ENCODE measurements around the gene IQSEC1. TPM values are rescaled to one million over a fixed set of nuclear protein-coding genes. Genes with fewer than 3 reads are reported as not detected.

The IQSEC1 gene
- polyA plus RNA-seq, 2 of the 4 experiments (the other 2 are of a cell fraction): 3.7 to 10.7 TPM

DNA sequence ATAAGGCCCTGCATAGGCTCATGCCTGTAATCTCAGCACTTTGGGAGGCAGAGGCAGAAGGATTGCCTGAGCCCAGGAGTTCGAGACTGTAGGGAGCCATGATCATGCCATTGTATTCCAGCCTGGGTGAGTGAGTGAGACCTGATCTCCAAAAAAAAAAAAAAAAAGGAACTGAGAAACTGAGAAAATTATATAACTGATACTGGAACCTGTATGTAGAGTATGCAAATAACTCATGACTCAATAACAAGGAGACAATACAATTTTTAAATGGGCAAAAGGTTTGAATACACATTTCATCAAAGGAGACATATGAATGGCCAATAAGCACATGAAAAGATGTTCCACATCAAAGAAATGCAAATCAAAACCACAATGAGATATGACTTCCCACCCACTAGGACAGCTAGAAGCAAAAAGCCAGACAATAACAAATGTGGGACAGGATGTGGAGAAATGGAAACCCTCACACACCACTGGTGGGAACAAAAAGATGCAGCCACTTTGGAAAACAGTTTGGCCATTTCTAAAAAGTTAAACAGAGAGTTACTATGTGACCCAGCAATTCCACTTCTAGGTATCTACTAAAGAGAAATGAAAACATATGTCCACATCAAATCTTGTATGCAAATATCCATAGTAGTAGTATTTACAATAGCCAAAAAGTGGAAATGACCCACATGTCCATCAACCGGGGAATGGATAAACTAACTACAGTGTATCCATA lies 70.7 kb downstream of the IQSEC1 start:
- CTCF ChIA-PET: interaction anchor here (1.0 kb wide), 1 partner anchor 7 kb away, joined by 3 read pairs; no protein-coding TSS in a partner anchor
- no peaks in the 10 kb centered on the region for H3K4me1 ChIP-seq
- no peak overlapping the region for H3K4me2 ChIP-seq
- FAIRE-seq: no peak
- WGBS (ENCODE audit: missing lambda C conversion rate): 71% methylated on average over 2 of the region's 2 CpGs
- H3K9me3 ChIP-seq: no peaks in the 10 kb centered on the region
- no peak for DNase-seq (ENCODE audit: low read depth in 1 of 2, low spot score in 1 of 2)
- ATAC-seq: no peak
- POLR2A ChIA-PET: no interaction called here
- no peak overlapping the region for H3K4me3 ChIP-seq
- no peak overlapping the region for H3K27ac ChIP-seq
- TF ChIP-seq HDAC2 (IDR thresholded peaks at IDR 0.05) (no peak), ATOH8 (CRISPR knock-in tag; IDR thresholded peaks at IDR 0.05; ENCODE audit: low read depth) (no peak), RCOR1 (IDR thresholded peaks at IDR 0.05; ENCODE audit: low read depth, low read length) (no peak), KDM5A (IDR thresholded peaks at IDR 0.05) (no peak)

GRCh38 chr3:12999147-13000140 lies 73.8 kb downstream of the IQSEC1 start:
- H3K4me3 ChIP-seq: no peak overlapping the region
- WGBS (ENCODE audit: missing lambda C conversion rate): 69% methylated on average over 14 of the region's 14 CpGs
- 0 out of 3 replicates have a peak, but pooled peaks cover 3% of the 10 kb centered on the region for H3K4me1 ChIP-seq
- ATAC-seq: no peak
- H3K27ac ChIP-seq: no peak overlapping the region
- H3K9me3 ChIP-seq: no peaks in the 10 kb centered on the region
- H3K4me2 ChIP-seq: no peak overlapping the region
- no peak for TF ChIP-seq NFE2L2 (conservative IDR thresholded peaks at IDR 0.05; ENCODE audit: low read length)
- TF ChIP-seq RCOR1 (IDR thresholded peaks at IDR 0.05; ENCODE audit: low read depth, low read length): no peak
- TF ChIP-seq BHLHE40 (IDR thresholded peaks at IDR 0.05; ENCODE audit: low read depth, low read length): no peak
- TF ChIP-seq, protein P1, sequence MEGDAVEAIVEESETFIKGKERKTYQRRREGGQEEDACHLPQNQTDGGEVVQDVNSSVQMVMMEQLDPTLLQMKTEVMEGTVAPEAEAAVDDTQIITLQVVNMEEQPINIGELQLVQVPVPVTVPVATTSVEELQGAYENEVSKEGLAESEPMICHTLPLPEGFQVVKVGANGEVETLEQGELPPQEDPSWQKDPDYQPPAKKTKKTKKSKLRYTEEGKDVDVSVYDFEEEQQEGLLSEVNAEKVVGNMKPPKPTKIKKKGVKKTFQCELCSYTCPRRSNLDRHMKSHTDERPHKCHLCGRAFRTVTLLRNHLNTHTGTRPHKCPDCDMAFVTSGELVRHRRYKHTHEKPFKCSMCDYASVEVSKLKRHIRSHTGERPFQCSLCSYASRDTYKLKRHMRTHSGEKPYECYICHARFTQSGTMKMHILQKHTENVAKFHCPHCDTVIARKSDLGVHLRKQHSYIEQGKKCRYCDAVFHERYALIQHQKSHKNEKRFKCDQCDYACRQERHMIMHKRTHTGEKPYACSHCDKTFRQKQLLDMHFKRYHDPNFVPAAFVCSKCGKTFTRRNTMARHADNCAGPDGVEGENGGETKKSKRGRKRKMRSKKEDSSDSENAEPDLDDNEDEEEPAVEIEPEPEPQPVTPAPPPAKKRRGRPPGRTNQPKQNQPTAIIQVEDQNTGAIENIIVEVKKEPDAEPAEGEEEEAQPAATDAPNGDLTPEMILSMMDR (IDR thresholded peaks at IDR 0.05): no peak
- no peak for TF ChIP-seq POLR2AphosphoS2 (conservative IDR thresholded peaks at IDR 0.05; ENCODE audit: low read length)
- TF ChIP-seq SREBF2 (IDR thresholded peaks at IDR 0.05): no peak
- no peak for TF ChIP-seq EHF (CRISPR knock-in tag; IDR thresholded peaks at IDR 0.05)
- no peak for TF ChIP-seq ELK1 (IDR thresholded peaks at IDR 0.05; ENCODE audit: low read depth, low read length)
- TF ChIP-seq HOXB13 (CRISPR knock-in tag; IDR thresholded peaks at IDR 0.05; ENCODE audit: low read depth): no peak
- no peak for TF ChIP-seq ESRRA (IDR thresholded peaks at IDR 0.05; ENCODE audit: borderline replicate concordance, low read length)
- DNase-seq (ENCODE audit: low read depth in 1 of 2, low spot score in 1 of 2): no peak
- no peak for FAIRE-seq
- ChIA-PET CTCF (interaction anchor here (0.9 to 1.6 kb wide), 2 partner anchors 14 to 15 kb away, joined by 3 to 6 read pairs; no protein-coding TSS in a partner anchor), POLR2A (no interaction called here)

DNA sequence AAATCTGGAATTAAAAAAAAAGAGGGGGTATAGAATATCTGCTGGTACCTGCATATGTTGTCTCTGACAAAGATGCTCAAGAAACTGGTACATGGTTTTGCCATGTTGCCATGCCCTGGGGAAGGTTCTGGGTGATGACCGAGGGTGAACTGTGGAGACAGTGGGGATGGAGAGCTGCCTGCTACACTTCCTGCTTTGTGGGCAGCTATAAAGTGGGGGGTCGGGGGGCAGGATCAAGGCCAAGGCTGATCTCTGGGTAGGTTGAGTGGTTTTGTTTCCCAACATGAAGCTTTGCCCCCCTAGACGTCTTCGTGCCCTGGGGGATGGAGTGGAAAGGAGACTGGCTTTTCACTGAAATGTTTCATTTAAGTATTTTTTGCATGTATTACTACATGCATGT lies 74.6 kb downstream of the IQSEC1 start:
- DNase-seq (ENCODE audit: low read depth in 1 of 2, low spot score in 1 of 2): no peak
- no peaks in the 10 kb centered on the region for H3K9me3 ChIP-seq
- H3K27ac ChIP-seq: no peak overlapping the region
- no peak overlapping the region for H3K4me2 ChIP-seq
- POLR2A ChIA-PET: no interaction called here
- CTCF ChIA-PET: interaction anchor here (1.6 kb wide), 1 partner anchor 14 kb away, joined by 6 read pairs; no protein-coding TSS in a partner anchor
- no peak for FAIRE-seq
- TF ChIP-seq JUNB (IDR thresholded peaks at IDR 0.05) (no peak), HOXA7 (CRISPR knock-in tag; IDR thresholded peaks at IDR 0.05) (no peak), MYC (IDR thresholded peaks at IDR 0.05; ENCODE audit: borderline replicate concordance, low read length) (no peak), RARB (CRISPR knock-in tag; IDR thresholded peaks at IDR 0.05) (no peak), TFCP2L1 (CRISPR knock-in tag; IDR thresholded peaks at IDR 0.05) (no peak), HOXB5 (CRISPR knock-in tag; IDR thresholded peaks at IDR 0.05) (no peak), RAD21 (conservative IDR thresholded peaks at IDR 0.05 in 1 of 2, IDR thresholded peaks at IDR 0.05 in 1 of 2) (no peak), FOSL2 (IDR thresholded peaks at IDR 0.05) (no peak), FOSL2 (CRISPR knock-in tag; IDR thresholded peaks at IDR 0.05) (no peak), KDM1A (IDR thresholded peaks at IDR 0.05; ENCODE audit: low read depth) (no peak)
- TF ChIP-seq, protein P2, sequence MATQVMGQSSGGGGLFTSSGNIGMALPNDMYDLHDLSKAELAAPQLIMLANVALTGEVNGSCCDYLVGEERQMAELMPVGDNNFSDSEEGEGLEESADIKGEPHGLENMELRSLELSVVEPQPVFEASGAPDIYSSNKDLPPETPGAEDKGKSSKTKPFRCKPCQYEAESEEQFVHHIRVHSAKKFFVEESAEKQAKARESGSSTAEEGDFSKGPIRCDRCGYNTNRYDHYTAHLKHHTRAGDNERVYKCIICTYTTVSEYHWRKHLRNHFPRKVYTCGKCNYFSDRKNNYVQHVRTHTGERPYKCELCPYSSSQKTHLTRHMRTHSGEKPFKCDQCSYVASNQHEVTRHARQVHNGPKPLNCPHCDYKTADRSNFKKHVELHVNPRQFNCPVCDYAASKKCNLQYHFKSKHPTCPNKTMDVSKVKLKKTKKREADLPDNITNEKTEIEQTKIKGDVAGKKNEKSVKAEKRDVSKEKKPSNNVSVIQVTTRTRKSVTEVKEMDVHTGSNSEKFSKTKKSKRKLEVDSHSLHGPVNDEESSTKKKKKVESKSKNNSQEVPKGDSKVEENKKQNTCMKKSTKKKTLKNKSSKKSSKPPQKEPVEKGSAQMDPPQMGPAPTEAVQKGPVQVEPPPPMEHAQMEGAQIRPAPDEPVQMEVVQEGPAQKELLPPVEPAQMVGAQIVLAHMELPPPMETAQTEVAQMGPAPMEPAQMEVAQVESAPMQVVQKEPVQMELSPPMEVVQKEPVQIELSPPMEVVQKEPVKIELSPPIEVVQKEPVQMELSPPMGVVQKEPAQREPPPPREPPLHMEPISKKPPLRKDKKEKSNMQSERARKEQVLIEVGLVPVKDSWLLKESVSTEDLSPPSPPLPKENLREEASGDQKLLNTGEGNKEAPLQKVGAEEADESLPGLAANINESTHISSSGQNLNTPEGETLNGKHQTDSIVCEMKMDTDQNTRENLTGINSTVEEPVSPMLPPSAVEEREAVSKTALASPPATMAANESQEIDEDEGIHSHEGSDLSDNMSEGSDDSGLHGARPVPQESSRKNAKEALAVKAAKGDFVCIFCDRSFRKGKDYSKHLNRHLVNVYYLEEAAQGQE (IDR thresholded peaks at IDR 0.05): no peak
- no peak for ATAC-seq
- no peak overlapping the region for H3K4me3 ChIP-seq
- 0 out of 3 replicates have a peak, but pooled peaks cover 3% of the 10 kb centered on the region for H3K4me1 ChIP-seq
- 64% methylated on average over 4 of the region's 4 CpGs for WGBS (ENCODE audit: missing lambda C conversion rate)

Measured in A549 (cell line).